ENCODE results near the gene LTBP3.
"Not testable (repeated sequence)": the region's sequence is repeated elsewhere in the genome, so short reads cannot be mapped to it uniquely, and the experiment has no call there.

Gene LTBP3

DNA sequence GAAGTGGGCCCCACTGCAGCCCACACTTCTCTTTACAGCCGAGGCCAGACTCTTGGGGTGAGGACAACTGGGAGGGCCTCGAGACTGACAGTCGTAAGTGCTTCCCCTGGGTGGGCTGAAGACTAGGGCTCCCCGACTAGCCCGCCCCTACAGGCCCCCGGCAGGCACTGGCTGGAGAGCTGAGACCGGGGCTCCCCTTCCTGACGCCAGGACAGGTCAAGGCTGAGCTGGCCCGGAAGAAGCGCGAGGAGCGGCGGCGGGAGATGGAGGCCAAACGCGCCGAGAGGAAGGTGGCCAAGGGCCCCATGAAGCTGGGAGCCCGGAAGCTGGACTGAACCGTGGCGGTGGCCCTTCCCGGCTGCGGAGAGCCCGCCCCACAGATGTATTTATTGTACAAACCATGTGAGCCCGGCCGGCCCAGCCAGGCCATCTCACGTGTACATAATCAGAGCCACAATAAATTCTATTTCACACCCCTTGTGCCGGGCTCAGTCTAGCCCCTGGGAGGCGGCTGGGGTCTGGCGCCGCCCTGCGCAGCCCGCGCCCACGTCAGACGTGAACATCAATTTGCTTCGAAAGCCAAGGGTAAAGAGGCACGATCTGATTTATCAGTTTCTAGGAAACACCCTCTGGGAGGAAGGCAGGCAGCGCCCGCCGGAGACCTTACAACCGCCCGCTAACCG lies 19.8 kb downstream of the LTBP3 start:
- in situ Hi-C loops (cut with HindIII; ENCODE audit: low sequenced_read_pairs), result no loop called here

DNA sequence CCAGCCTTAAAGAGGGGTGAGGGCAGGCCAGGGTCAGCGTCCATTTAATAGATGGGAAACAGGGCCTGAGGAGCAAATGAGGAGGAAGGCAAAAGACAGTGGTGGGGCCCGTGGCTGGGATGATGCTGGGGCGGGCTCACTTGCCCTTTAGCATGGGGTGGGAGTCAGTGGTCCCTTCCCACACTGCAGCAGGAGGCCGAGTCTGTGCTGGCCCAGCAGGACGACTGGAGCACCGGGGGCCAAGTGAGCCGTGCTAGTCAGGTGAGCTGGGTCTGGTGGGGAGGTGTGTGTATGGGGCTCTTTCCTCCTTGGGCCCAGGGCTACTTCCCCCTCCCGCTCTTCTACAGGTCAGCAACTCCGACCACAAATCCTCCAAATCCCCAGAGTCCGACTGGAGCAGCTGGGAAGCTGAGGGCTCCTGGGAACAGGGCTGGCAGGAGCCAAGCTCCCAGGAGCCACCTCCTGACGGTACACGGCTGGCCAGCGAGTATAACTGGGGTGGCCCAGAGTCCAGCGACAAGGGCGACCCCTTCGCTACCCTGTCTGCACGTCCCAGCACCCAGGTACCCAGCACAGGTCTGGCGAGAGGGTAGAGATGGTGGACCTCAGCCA lies 20.4 kb downstream of the LTBP3 start:
- in situ Hi-C loops (cut with HindIII; ENCODE audit: low sequenced_read_pairs), result no loop called here

DNA sequence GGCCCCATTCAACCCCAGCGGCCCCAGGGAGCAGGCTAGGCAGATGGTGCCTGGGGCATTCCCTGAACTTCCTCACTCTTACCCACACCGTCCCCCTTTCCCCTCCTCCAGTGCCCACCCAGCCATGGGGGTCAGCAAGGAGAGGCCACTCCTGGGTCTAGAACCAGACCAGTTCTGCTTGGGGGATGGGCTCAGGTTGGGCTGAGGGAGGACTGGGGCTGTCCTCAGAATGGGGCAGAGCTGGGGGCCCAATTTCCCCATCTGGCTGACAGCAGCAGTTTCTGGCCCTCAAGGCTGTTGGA lies 20.9 kb downstream of the LTBP3 start:
- in situ Hi-C loops (cut with HindIII; ENCODE audit: low sequenced_read_pairs), result no loop called here

DNA sequence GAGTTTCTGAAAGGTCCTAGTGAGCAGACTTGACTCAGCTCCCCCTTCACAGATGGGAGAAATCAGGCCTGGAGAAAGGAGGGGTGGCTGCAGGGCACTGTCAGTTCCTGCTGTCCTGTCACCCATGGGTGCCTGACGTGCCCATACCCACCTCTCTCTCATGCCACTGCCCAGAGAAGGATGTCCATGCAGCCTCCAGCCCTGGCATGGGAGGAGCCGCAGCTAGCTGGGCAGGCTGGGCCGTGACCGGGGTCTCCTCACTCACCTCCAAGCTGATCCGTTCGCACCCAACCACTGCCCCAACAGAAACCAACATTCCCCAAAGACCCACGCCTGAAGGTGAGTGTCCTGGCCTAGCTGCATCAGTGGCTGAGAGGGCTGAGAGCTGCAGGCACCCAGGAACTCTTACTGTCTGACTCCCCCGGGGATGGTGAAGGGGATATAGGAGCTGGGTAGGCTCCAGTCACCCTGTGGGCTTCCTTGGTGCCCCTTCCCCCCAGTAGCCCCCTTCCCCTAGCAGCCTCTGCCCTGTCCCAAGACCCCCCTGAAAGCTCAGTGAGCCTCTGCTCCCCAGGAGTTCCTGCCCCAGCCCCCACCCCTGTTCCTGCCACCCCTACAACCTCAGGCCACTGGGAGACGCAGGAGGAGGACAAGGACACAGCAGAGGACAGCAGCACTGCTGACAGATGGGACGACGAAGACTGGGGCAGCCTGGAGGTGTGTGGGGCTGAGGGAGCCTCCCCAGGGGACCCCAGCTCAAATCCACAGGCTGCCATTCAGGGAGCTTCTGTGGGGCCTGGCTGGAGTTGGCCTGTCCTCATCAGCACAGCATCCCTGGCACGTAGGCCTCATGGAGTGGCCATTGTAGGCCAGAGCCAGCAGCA lies 21.5 kb downstream of the LTBP3 start:
- in situ Hi-C loops (cut with HindIII; ENCODE audit: low sequenced_read_pairs), result no loop called here

DNA sequence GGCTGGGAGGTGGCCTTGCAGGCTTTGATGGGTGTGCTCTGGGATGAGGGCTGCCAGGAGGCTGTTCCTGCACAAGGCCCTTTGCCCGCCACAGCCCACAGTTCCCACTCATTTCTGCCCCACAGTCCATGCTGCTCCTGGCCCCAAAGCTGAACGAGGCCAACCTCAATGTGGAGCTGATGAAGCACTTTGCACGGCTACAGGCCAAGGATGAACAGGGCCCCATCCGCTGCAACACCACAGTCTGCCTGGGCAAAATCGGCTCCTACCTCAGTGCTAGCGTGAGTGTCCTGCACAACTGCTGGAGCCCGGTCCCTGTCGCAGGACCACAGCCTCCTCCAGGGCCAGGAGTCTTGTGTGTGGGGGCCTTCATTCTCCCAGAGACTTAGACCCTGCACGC lies 23.1 kb downstream of the LTBP3 start:
- in situ Hi-C loops (cut with HindIII; ENCODE audit: low sequenced_read_pairs), result no loop called here

DNA sequence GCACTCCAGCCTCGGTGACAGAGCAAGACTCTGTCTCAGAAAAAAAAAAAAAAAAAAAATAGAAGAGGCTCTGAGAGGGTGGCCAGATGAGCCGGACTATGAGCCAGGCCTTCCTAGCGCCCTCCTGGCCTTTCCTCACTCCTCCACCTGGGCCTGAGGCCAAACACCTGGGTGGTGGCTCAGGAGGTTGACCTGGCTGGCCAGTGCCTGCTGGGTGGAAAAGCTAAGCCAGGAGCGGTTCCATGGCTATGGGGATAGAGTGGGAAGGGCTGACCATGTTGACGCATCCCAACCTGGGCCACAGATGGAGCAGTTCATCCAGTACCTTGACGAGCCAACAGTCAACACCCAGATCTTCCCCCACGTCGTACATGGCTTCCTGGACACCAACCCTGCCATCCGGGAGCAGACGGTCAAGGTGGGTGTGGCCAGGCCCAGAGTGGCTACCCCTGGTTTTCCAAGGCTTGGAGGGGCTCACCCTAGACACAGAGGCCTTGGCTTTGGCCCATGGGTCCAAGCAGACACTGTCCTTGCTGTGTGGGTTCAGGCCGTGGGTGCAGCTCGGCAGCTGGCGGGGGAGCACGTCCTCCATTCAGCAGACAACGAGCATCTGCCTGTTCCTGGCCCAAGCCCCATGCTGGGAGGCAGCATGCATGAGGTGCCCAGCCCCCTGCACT lies 25.6 kb downstream of the LTBP3 start:
- in situ Hi-C loops (cut with HindIII; ENCODE audit: low sequenced_read_pairs), result no loop called here

DNA sequence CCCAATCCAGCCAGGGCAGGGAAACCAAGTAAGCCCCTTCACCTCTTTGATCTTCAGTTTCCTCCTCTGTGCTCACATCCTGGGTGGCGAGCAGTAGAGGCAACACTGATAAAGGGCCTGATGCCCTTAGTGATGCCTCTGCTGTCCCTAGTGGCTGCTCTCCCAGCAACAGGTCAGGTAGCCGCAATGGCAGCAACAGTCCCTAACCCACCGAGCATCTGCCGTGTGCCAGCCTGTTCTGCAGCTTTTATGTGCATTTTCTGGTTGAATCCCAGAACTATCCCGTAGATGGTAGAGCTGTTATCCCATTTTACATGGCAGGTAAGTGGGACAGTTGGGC lies 28.0 kb downstream of the LTBP3 start:
- in situ Hi-C loops (cut with HindIII; ENCODE audit: low sequenced_read_pairs), result no loop called here

DNA sequence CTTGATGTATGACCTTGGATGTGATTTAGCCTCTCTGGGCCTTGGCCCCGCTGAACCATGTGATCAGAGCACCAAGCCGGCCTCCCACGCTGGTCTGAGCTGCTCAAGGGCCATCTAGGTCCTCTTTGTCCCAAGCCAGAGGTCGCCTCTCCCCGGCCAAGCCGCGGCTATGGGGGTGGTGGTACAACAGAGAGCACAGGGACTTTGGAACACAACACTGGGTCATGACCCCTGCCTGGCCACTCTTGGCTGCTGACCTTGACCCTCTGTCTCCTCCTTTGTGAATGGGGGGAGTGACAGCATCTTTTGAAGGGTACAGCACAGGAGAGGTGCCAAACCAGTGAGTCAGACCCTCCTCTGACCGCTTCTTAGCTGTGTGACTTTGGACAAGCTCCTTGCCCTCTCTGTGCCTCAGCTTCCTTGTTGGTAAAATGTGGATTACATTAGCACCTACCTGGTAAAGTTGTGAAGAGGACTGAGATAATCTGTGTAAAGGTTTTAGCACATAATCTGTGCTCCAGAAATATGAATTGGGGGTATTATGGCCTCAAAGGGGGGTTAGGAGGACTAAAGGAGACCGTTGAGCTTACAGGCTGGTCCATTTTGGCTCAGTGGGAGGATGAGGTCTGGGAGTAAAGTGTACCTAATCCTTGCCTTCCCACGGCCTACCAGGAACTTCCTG lies 28.5 kb downstream of the LTBP3 start:
- in situ Hi-C loops (cut with HindIII; ENCODE audit: low sequenced_read_pairs), result no loop called here

DNA sequence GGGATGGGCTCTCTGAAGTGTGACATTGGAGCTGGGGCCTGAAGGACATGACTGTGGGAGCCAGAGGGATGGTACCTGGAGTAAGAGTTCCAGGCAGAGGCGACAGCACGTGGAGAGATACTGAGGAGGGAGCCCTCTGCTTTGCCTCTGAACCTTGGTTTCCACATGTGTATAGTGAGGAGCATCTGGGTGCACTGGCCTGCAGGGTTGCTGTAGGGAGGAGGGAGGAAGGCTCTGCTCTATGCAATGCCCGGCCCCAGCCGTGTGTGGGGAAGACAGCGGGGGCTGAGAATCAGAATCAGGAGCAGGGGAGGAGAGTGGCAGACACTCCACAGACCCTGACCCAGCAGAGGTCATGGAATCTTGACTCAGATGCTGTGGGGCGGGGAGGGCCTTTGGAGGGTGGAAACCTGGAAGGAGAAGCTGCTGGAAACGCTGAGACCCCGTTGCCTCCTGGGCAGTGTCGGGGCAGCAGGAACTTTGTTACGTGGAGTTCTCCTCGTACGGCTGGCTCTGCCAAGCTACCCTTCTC lies 29.3 kb downstream of the LTBP3 start:
- in situ Hi-C loops (cut with HindIII; ENCODE audit: low sequenced_read_pairs), result no loop called here

DNA sequence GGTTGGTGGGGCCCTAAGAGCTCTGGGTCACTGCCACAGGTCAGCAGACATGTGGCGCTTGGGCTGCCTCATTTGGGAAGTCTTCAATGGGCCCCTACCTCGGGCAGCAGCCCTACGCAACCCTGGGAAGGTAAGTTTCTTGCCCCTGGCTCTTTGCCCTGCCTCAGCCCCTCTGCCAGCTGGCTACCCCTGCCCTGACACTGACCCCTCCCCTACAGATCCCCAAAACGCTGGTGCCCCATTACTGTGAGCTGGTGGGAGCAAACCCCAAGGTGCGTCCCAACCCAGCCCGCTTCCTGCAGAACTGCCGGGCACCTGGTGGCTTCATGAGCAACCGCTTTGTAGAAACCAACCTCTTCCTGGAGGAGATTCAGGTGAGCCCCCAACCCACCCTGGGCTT lies 31.4 kb downstream of the LTBP3 start:
- in situ Hi-C loops (cut with HindIII; ENCODE audit: low sequenced_read_pairs), result no loop called here

DNA sequence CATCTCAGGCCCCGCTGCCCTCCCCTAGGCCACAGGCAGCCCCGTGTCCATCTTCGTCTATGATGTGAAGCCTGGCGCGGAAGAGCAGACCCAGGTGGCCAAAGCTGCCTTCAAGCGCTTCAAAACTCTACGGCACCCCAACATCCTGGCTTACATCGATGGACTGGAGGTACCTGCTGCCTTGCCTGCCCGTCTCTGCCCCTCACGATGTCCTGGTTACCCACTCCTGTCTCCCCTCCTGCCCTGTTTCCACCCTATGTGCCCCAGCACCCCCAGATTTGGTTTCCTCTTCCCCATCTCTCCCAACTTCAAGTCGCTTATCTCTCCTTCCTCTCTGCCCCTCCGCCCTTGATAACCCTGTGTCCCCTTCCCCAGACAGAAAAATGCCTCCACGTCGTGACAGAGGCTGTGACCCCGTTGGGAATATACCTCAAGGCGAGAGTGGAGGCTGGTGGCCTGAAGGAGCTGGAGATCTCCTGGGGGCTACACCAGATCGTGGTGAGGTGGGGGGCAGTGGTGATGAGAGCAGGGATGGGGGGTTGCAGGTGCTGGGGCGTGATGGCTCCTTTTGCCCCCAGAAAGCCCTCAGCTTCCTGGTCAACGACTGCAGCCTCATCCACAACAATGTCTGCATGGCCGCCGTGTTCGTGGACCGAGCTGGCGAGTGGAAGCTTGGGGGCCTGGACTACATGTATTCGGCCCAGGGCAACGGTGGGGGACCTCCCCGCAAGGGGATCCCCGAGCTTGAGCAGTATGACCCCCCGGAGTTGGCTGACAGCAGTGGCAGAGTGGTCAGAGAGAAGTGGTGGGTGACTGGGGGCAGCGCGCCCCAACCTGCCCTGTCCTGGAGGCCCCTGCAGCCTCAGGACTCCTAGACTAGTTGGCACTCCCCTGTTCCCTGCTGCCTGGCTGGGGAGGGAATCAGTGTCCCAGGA lies 32.3 kb downstream of the LTBP3 start:
- in situ Hi-C loops (cut with HindIII; ENCODE audit: low sequenced_read_pairs), result no loop called here

DNA sequence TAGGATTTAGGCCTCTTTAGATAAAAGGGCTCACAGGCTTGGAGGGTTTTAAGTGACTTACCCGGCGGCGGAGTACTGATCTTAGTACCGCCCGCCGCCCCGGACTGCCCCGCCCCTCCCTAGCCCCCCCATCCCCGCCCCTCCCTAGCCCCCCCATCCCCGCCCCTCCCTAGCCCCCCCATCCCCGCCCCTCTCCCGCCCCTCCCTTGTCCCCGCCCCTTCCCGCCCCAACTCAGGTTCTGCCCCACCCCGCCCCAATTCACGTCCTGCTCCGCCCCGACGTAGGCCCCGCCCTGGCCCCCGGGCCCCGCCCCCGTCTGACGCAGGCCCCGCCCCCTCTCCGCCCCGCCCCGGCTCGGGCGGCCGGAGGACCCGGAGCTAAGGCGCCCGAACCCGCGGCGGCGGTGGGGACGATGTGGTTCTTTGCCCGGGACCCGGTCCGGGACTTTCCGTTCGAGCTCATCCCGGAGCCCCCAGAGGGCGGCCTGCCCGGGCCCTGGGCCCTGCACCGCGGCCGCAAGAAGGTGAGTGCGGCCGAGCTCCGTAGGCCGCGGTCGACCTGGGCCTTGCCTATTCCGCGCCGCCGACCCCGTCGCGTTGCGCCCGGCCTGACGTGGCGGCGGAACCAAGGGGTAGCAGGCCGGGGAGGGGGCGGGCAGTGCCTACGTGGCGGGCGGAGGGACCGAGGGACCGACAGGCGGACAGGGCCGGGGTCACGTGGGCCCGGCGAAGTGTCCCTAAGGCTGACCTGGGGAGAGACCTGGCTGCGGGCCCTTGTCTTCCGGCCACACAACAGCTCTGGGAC lies 33.2 kb downstream of the LTBP3 start, which contains the start of gene SCYL1:
Gene SCYL1, plus strand, starts transcription at position 343 of the 805 bp plus-strand sequence. Its CDS starts 71 bp downstream, at position 414.
- in situ Hi-C loops (cut with HindIII; ENCODE audit: low sequenced_read_pairs), result no loop called here

DNA sequence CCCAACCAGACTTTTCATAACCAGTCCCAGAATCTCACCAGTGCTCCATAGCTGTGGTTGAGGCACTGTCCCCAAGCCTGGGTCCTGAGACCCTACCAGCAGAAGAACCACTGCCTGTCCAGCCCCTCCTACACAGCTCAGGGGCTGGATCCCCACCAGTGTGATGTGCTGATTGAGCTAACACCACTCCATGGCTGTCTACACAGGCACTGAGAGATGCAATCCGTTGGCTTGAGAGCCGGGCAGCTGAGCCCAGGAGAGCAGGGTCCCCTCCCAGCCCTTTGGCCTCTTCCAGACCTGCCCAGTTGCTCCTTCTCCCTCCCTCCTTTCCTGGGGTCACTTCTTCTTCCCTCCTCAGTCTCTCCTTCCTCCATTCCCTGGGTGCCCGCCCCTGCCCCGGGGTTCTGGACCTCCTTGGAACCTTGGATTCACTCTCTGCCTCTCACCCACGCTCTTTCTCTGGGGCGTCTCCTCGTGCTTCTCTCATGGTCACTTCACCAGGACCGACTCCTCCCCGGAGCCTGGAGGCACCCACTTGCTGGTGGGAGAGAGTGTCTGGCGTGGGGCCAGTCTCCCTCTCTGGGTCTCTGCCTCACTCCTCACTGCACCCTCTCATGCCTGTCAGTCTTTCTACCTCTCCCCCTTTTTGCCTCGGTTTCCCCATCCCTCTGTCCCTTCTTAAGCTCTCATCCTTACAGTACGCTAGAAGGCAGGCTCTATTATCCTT lies 34.0 kb downstream of the LTBP3 start:
- in situ Hi-C loops (cut with HindIII; ENCODE audit: low sequenced_read_pairs), result no loop called here

DNA sequence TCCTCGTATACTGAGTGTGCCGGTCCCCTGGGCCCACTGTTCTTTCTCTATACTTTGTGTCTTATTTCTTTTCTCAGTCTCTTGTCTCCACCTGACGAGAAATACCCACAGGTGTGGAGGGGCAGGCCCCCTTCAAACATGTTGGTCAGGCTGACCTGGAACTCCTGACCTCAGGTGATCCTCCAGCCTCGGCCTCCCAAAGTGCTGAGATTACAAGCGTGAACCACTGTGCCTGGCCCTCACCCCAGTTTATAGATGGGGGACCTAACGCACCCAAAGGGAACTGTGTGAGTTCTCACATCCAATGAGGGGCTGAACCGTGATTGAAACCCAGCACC lies 34.6 kb downstream of the LTBP3 start:
- in situ Hi-C loops (cut with HindIII; ENCODE audit: low sequenced_read_pairs), result not testable (repeated sequence)

DNA sequence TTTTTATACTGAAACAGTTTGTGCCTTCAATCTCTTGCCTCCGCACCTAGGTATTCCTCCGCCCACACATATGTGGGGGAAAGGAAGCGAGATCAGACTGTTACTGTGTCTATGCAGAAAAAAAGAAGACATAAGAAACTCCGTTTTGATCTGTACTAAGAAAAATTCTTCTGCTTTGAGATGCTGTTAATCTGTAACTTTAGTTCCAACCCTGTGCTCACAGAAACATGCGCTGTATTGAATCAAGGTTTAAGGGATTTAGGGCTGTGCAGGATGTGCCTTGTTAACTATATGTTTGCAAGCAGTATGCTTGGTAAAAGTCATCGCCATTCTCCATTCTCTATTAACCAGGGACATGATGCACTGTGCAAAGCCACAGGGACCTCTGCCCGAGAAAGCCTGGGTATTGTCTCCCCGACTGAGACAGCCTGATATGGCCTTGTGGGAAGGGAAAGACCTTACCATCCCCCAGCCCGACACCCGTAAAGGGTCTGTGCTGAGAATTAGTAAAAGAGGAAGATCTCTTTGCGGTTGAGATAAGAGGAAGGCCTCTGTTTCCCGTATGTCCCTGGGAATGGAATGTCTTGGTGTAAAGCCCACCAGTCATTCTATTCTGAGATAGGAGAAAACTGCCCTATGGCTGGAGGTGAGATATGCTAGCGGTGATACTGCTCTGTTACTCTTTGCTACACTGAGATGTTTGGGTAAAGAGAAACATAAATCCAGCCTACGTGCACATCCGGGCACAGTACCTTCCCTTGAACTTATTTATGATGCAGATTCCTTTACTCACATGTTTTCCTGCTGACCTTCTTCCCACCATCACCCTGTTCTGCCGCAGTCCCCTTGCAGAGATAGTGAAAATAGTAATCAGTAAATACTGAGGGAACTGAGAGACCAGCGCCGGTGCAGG lies 35.2 kb downstream of the LTBP3 start:
- in situ Hi-C loops (cut with HindIII; ENCODE audit: low sequenced_read_pairs), result not testable (repeated sequence)

DNA sequence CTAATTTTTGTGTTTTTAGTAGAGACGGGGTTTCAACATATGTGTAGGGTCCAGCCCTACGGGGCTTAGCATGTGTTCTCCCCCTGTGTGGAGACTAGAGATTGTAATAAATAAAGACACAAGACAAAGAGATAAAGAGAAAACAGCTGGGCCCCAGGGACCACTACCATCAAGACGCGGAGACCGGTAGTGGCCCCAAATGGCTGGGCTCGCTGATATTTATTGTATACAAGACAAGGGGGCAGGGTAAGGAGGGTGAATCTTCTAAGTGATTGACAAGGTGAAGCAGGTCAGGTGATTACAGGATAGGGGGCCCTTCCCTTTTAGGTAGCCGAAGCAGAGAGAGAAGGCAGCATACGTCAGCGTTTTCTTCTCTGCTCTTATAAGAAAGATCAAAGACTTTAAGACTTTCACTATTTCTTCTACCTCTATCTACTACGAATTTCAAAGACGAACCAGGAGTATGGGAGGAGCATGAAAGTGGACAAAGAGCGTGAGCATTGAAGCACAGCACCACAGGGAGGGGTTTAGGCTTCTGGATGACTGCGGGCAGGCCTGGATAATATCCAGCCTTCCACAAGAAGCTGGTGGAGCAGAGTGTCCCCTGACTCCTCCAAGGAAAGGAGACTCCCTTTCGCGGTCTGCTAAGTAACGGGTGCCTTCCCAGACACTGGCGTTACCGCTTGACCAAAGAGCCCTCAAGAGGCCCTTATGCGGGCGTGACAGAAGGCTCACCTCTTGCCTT lies 36.2 kb downstream of the LTBP3 start:
- in situ Hi-C loops (cut with HindIII; ENCODE audit: low sequenced_read_pairs), result not testable (repeated sequence)
